ENCODE results near the gene KSR1.

DNA sequence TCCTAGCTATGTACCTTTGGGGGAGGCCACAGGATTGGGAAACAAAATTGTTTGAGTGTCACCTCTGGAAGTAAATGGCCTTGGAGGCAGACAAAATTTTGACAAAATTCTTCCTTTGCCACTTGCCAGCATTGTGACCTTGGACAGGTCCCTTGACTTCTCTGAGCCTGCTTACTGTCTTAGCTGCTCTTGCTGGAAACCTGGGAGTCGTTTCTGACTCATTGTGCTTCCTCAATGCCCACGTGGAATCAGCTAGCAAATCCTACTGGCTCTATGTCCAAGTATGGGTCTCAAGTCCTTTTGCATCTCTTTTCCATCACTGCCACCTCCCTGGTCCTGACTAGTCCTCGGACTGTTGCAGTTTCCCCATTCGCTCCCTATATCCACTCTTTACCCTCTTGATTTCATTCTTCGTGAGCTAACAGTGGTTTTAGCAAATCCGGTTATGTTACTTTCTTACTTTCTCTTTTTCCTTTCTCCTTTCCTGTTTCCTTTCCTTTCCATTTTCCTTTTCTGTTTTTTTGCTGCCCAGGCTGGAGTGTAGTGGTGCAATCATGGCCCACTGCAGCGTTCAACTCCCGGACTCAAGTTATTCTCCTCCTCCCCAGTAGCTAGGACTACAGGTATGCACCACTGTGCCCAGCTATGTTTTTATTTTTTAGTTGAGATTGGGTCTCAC lies 106.7 kb downstream of the KSR1 start:
- TF ChIP-seq CTCF (conservative IDR thresholded peaks at IDR 0.05 in 1 of 2, IDR thresholded peaks at IDR 0.05 in 1 of 2; ENCODE audit: low read depth in 1 of 2, low read length in 2 of 2) (no peak), EZH2 (IDR thresholded peaks at IDR 0.05; ENCODE audit: low read length, missing control alignments) (no peak)
